Cardiac muscle cell (in vitro differentiated cells and primary cell): ENCODE results near the gene CA9. TPM values are rescaled to one million over a fixed set of nuclear protein-coding genes. Genes with fewer than 3 reads are reported as not detected.
A peak's percentile ranks its signal among the peaks of the same experiment; 100 is the strongest.

ENCODE experiments used
- DNase-seq, 2 donors: peaks; one replicate each; pipeline versions ENCODE4 v3.0.0 to v3.0.0-alpha.2; 2010 to 2017; ENCODE audit warnings: low read depth in 1 of 2, low spot score in 1 of 2
- H3K27ac ChIP-seq: fragments of 200-600 bp; sonication (generic); 2 replicates; pipeline ENCODE4 v1.5.1; 2016
- H3K27me3 ChIP-seq: fragments of 200-600 bp; sonication (generic); 2 replicates; pipeline ENCODE4 v1.6.0; 2016; ENCODE audit warnings: control low read depth
- H3K36me3 ChIP-seq: fragments of 200-600 bp; sonication (generic); 2 replicates; pipeline ENCODE4 v1.5.1; 2016; ENCODE audit warnings: control low read depth
- H3K4me1 ChIP-seq: fragments of 200-600 bp; sonication (generic); 2 replicates; pipeline ENCODE4 v1.8.1; 2017; ENCODE audit warnings: low read depth, mild to moderate bottlenecking, mixed run types
- H3K4me3 ChIP-seq: fragments of 200-600 bp; sonication (generic); 2 replicates; pipeline ENCODE4 v1.5.1; 2016; ENCODE audit warnings: mild to moderate bottlenecking
- H3K9me3 ChIP-seq: fragments of 200-600 bp; sonication (generic); 2 replicates; pipeline ENCODE4 v1.5.1; 2017; ENCODE audit warnings: low read depth, mild to moderate bottlenecking, control low read depth
- CTCF ChIP-seq: IDR thresholded peaks from 2 replicates; pipeline ENCODE4 v1.5.1; 2012; ENCODE audit warnings: low read depth, mild to moderate bottlenecking, low read length
- polyA plus RNA-seq: library from polyadenylated mRNA; unstranded; fragments of >200 nt; fragmentation: Nextera tagmentation; extraction: Ambion mirVana; gene quantifications from 2 replicates; pipeline ENCODE4 v1.2.1, GENCODE V29; 2016
- total RNA-seq: library from RNA; depleted of rRNA; stranded (reverse); fragments of >200 nt; gene quantifications from 2 replicates; pipeline ENCODE4 v1.2.3, GENCODE V29; 2016

CA9 gene
- total and polyA plus RNA-seq, 2 experiments from 2014 or later, result 2.4 to 2.6 TPM

GRCh38 chr9:35726931-35727330 lies 53.2 kb downstream of the CA9 start:
- TF ChIP-seq CTCF, result peak; percentile 11
- Histone ChIP-seq H3K27me3 (no peaks in the 10 kb centered on the region), H3K4me3 (no peak overlapping the region), H3K36me3 (peaks cover 35% of the 10 kb centered on the region), H3K27ac (peak overlapping the region; percentile 100), H3K4me1 (peaks cover 46% of the 10 kb centered on the region), H3K9me3 (no peaks in the 10 kb centered on the region)
- peak; percentile 48 to 59 for DNase-seq

- peaks cover 29% of the 10 kb centered on the region for H3K36me3 ChIP-seq
- no peak for TF ChIP-seq CTCF
These were observed 53.9 kb downstream of the CA9 start for GRCh38 chr9:35727676-35728040.

GRCh38 chr9:35728041-35728971 lies 54.6 kb downstream of the CA9 start:
- TF ChIP-seq CTCF, result no peak
- H3K27ac ChIP-seq, result peak overlapping the region; percentile 100
- DNase-seq, result peak; percentile 90 to 97
- H3K4me3 ChIP-seq, result peak overlapping the region; percentile 11
- no peaks in the 10 kb centered on the region for H3K27me3 ChIP-seq
- peaks cover 49% of the 10 kb centered on the region for H3K4me1 ChIP-seq
- peaks cover 26% of the 10 kb centered on the region for H3K36me3 ChIP-seq
- H3K9me3 ChIP-seq, result no peaks in the 10 kb centered on the region

More at GRCh38 chr9:35727676-35728040, 53.9 kb downstream of the CA9 start:
- peak in 1 of 2 donors; percentile 7 for DNase-seq
- no peaks in the 10 kb centered on the region for H3K27me3 ChIP-seq
- H3K4me3 ChIP-seq, result peak overlapping the region; percentile 10
- peaks cover 46% of the 10 kb centered on the region for H3K4me1 ChIP-seq
- no peaks in the 10 kb centered on the region for H3K9me3 ChIP-seq
- H3K27ac ChIP-seq, result peak overlapping the region; percentile 100

- H3K27ac ChIP-seq, result peak overlapping the region; percentile 100
- H3K27me3 ChIP-seq, result no peaks in the 10 kb centered on the region
- DNase-seq, result no peak
- peaks cover 53% of the 10 kb centered on the region for H3K4me1 ChIP-seq
- peak overlapping the region; percentile 11 for H3K4me3 ChIP-seq
- H3K9me3 ChIP-seq, result no peaks in the 10 kb centered on the region
- TF ChIP-seq CTCF, result no peak
- peaks cover 18% of the 10 kb centered on the region for H3K36me3 ChIP-seq
These were observed 55.4 kb downstream of the CA9 start for GRCh38 chr9:35729101-35729500.

GRCh38 chr9:35729700-35730485 lies 56.2 kb downstream of the CA9 start:
- no peaks in the 10 kb centered on the region for H3K27me3 ChIP-seq
- H3K36me3 ChIP-seq, result peaks cover 14% of the 10 kb centered on the region
- H3K27ac ChIP-seq, result peak overlapping the region; percentile 100
- H3K4me3 ChIP-seq, result peak overlapping the region; percentile 11
- DNase-seq, result peak; percentile 56 to 86
- peak; percentile 68 for TF ChIP-seq CTCF
- H3K4me1 ChIP-seq, result peaks cover 53% of the 10 kb centered on the region
- no peaks in the 10 kb centered on the region for H3K9me3 ChIP-seq
